GM04503 (cell line): ENCODE data around the gene PRKX.
"Not testable (repeated sequence)": the region's sequence is repeated elsewhere in the genome, so short reads cannot be mapped to it uniquely, and the experiment has no call there.

Source experiments
- DNase-seq: peaks from one replicate; pipeline ENCODE4 v3.0.0-alpha.2; 2012; ENCODE audit warnings: low read depth

The PRKX gene

GRCh38 chrX:3713225-3713936 is at the start of gene PRKX:
Gene PRKX (minus strand): TSS chrX:3713649. CDS start chrX:3713253, 396 bp downstream.
- DNase-seq, result no peak

DNA sequence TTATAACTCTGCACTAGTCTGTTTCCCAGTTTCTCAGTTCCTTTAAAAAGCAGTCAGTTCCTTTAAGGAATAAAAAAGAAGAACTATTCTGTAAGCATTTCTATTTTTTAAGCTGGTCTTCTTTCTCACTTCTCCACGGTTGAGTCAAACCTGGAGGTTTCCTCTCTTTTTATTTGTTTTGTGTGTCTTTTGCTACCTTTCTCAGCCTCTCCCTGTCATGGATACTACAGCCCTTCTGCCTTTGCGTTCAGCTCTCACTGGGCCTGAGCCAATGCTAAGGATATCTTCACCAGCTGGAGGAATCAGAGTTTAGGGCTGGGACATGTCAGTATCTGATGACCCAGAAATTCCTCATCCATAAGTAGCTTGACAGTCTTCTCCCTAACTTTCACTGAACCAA is 49.7 kb upstream of the PRKX start:
- no peak for DNase-seq

DNA sequence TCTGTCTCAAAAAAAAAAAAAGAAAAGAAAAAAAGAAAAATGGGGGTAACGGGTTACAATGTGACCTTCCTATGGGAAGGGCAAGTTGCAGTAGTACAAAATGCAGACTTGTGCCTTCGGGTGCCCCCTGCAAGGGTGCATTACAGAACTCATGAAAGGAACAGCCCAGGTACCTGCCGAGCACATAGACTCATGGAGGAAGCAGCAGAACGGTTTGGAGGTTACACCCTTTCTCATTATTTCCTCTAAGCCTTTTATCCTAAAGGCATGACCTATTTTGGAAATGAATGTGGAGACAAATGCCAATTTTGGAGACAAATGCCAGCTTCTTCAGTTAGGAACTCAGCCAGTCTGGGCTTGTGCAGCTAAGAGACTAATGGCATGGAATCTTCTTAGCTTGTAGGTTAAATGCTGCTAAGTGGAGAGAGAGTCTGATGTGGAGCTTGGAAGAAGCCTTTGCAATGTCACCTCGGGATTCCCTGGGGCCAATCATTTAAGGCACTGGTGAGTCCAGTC is 44.1 kb upstream of the PRKX start:
- DNase-seq, result no peak

GRCh38 chrX:3748052-3748559 is 34.7 kb upstream of the PRKX start:
- DNase-seq, result no peak

DNA sequence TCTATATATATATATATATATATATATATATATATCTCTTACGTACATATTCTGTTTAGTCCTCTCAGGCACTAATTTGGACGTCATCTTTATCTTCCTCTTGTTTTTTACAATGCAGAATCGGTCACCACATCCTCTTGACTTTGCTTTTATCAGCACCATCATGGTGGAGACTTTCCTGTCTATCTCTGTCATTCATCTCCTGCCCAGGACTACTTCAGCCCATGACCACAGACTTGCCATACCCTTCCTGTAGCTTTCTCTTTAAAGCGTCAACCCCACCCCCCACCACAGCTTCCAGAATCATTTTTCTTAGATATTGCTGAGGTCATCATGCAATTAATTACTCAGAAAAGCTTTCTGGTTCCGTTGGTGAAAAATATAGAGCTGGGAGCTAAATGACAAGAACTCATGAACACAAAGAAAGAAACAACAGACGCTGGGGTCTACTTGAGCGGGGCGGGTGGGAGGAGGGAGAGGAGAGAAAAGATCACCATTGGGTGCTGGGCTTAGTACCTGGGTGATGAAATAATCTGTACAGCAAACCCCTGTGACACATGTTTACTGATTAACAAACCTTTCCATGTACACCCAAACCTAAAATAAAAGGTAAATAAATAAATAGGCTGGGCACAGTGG is 30.5 kb upstream of the PRKX start:
- no peak for DNase-seq

GRCh38 chrX:3740946-3741345 is 27.5 kb upstream of the PRKX start:
- not testable (repeated sequence) for DNase-seq

- DNase-seq, result no peak
These were observed 25.1 kb upstream of the PRKX start for GRCh38 chrX:3738509-3738908.

DNA sequence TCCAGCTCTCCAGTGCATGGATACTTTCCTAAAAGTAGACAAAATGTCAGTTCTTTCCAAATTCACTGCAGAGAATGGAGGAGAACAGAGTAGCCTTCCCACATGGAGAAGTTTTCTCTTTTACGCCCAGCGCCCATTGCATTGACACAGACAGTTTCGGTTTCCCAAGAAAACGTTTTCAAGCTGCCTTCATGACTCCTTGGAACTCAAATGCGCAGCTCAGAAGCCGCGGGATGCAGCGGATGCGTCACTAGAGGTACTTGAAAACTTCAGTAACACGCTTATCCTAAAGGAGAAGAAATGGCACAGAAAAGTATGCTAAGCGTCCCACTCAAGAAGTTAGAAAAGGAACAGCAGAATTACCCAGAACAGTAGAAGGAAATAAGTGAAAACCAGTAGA is 23.1 kb upstream of the PRKX start:
- DNase-seq, result not testable (repeated sequence)

- DNase-seq, result not testable (repeated sequence)
These were observed 22.4 kb upstream of the PRKX start for GRCh38 chrX:3735891-3736290.

- DNase-seq, result not testable (repeated sequence)
These were observed 21.0 kb upstream of the PRKX start for GRCh38 chrX:3734456-3734855.

DNA sequence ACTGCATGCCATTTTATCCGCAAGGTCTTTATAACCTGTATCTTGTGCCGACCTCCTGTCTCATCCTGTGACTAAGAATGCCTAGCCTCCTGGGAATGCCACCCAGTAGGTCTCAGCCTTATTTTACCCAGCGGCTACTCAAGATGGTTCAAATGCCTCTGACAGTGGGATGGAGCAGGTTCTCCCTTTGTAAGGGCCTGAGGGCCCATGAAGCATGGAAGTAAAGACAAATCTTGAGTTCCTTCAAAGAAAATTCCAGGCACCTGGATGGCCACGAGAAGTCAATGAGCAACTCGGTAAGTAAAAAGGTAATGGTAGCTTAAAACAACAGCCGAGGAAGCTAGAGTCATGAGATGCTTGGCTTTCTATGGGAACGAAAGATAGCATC is 19.6 kb upstream of the PRKX start:
- no peak for DNase-seq

DNA sequence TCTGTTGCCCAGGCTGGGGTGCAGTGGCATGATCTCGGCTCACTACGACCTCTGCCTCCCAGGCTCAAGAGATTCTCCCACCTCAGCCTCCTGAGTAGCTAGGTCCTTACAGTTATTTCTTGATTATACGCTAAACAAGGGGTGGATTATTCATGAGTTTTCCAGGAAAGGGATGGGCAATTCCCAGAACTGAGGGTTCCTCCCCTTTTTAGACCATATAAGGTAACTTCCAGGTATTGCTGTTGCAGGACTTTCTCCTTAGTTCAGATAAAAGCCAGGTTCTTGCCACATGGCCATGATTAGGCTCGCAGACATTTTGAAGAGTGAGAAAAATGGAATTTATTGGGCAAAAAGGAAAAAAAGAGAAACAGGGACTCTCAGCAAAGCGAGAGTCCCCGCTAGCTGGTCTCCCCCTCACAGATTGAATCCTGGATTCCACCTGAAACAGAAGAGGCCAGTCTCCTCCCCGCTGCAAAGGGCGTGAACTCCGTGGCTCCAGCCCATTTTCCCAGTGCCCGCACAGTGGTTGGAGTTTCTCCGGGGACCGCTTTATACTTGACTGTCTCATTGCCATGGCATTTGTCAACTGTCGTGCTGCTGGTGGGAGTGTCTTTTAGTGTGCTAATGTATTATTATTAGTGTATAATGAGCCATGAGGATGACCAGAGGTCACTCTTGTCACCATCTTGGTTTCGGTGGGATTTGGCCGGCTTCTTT is 19.0 kb upstream of the PRKX start:
- not testable (repeated sequence) for DNase-seq

DNA sequence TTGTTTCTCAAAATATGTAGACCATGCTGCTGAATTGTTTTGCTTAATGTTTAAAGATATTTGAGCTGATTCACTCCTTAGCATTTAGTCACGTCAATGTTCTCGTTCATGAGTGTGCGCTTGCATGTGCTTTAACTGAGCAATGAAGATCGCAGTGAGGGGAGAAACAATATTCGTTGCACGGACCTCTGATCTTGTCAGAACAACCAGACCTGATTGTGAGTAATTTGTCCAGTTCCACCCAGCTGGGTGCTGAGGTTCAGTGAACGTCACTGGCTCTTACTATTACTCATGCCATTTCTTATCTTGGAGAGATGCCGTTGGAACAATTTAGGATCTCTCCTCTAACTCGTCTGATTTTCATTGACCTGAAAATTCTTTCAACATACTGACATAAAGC is 15.0 kb upstream of the PRKX start:
- no peak for DNase-seq

DNA sequence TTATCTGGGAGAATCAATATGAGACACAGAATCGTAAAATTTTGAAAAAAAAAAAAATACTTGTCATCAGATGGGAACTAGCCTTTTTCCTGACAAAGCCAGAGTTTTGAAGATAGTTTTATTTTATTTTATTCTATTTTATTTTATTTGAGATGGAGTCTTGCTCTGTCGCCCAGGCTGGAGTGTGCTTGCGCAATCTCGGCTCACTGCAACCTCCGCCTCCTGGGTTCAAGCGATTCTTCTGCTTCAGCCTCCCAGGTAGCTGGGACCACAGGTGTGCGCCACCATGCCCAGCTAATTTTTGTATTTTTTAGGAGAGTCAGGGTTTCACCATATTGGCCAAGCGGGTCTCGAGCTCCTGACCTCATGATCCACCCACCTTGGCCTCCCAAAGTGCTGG is 10.0 kb upstream of the PRKX start:
- not testable (repeated sequence) for DNase-seq

GRCh38 chrX:3717742-3718420 is 4.4 kb upstream of the PRKX start:
- DNase-seq, result no peak

- DNase-seq, result no peak
These were observed 2.5 kb upstream of the PRKX start for GRCh38 chrX:3715921-3716320.

DNA sequence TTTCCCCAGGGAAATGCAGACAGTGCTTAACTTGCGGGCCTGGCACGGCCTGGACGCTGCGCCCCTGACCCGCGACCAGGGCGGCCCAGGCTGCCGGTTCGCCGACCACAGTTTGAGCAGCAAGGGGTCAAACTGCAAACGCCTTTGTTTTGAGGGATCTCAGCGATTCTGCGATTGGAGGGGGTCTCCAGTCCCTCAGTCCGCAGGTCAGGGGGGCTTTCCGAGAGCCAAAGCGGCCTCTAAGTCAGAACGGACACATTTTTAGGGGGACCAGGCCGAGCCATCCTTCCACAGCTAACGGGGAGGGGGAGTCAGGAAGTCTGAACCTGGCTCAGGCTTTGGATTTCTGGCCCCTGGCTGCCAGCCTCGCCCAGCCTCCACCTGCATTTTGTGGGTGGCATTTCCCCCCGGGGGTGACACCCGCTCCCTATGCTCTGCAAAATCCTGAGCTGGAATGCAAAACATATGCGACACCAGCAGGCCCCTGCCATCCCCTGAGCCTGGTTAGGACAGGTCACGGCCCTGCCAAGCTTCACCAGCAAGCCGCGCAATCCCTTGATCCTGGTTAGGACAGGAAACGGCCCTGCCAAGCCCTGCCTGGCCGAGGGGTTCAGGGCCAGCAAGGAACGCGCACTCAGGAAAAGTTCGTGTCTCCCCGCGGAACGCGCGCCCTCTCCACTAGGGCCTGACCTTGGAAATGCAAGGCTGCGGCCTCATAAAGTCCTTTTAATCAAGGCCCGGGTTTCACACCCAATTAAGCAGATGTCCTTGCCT is 1.4 kb upstream of the PRKX start:
- DNase-seq, result not testable (repeated sequence)

DNA sequence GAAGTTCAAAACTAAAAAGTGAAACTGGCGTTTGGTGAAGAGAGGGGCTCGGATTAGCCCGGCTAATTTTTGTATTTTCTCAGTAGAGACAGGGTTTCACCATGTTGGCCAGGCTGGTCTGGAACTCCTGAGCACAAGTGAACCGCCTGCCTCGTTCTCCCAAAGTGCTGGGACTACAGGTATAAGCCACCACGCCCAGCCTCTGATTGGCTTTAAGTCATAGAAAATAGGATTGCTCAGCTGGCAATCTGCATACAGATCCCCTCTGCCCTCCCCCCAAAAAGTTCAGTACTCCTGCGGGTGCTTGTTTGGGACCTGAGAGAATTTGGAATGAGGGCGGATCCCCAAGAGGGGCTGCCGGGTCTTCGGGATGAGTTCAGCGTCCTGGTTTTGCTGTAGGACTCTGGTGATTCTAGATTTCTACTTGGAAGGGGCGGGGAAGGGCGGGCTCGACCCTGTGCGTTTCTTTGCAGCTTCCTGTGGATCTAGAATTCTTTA is 537 bp upstream of the PRKX start:
- DNase-seq, result no peak

DNA sequence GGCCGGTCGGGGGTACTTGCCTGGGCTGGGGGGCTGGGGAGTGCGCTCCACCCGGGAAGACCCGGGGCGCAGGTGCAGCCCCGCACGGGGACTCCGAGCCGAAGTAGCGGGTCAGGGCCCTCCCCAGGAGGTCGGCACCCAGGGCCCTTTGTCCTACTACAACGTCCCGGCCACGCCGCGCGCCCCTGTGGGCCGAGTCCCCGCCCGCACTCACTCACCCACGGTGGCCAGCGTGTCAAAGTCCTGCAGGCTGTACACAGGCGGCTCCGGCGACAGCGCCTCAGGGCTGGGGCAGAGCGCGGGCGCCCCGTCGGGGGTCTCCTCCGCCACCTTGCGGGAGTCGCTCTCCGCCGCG is 602 bp downstream of the PRKX start:
- DNase-seq, result no peak

GRCh38 chrX:3712051-3712869 is 1.2 kb downstream of the PRKX start:
- no peak for DNase-seq
